Mesenchymal stem cell (in vitro differentiated cells and primary cell): ENCODE data around the gene MMP24.
"Not testable (repeated sequence)": the region's sequence is repeated elsewhere in the genome, so short reads cannot be mapped to it uniquely, and the experiment has no call there.

Experiments
- DNase-seq: peaks from one replicate; pipeline ENCODE4 v3.0.0-alpha.2; 2013
- H2AFZ ChIP-seq: one replicate; pipeline ENCODE4 v1.6.1; 2013; ENCODE audit warnings: low read depth, mild to moderate bottlenecking, control low read depth, inconsistent platforms, low read length, moderate library complexity
- H2AK5ac ChIP-seq: 2 replicates; pipeline ENCODE4 v1.6.1; 2013; ENCODE audit warnings: low read length, moderate library complexity, mild to moderate bottlenecking, inconsistent platforms; ENCODE audit not compliant: severe bottlenecking
- H2BK120ac ChIP-seq: one replicate; pipeline ENCODE4 v1.6.1; 2013; ENCODE audit warnings: low read depth, mild to moderate bottlenecking, inconsistent platforms, low read length, moderate library complexity
- H2BK12ac ChIP-seq, 2 experiments: one replicate each; pipeline ENCODE4 v1.6.1; 2013; ENCODE audit warnings: inconsistent platforms in 2 of 2, low read length in 2 of 2, mild to moderate bottlenecking in 2 of 2, moderate library complexity in 2 of 2, control low read depth in 1 of 2
- H2BK15ac ChIP-seq: one replicate; pipeline ENCODE4 v1.6.1; 2013; ENCODE audit warnings: mild to moderate bottlenecking, low read depth, inconsistent platforms; ENCODE audit not compliant: poor library complexity, severe bottlenecking
- H2BK5ac ChIP-seq: 2 replicates; pipeline ENCODE4 v1.6.1; 2013; ENCODE audit warnings: low read depth, mild to moderate bottlenecking, low read length, control low read depth, inconsistent platforms; ENCODE audit not compliant: poor library complexity, severe bottlenecking
- H3K14ac ChIP-seq, 2 experiments: one replicate each; pipeline ENCODE4 v1.6.1; 2013; ENCODE audit warnings: inconsistent platforms in 2 of 2, low read length in 2 of 2, control low read depth in 1 of 2, mild to moderate bottlenecking in 1 of 2, moderate library complexity in 1 of 2
- H3K18ac ChIP-seq, 2 experiments: one replicate each; pipeline ENCODE4 v1.6.1; 2013; ENCODE audit warnings: inconsistent platforms in 2 of 2, low read length in 2 of 2, control low read depth in 1 of 2, low read depth in 1 of 2, mild to moderate bottlenecking in 1 of 2
- H3K23ac ChIP-seq, 2 experiments: one replicate each; pipeline ENCODE4 v1.6.1; 2013; ENCODE audit warnings: inconsistent platforms in 2 of 2, low read length in 2 of 2, mild to moderate bottlenecking in 2 of 2, moderate library complexity in 2 of 2, control low read depth in 1 of 2
- H3K27ac ChIP-seq: 2 replicates; pipeline ENCODE4 v1.5.1; 2013; ENCODE audit warnings: mild to moderate bottlenecking, moderate library complexity, low read length, control low read depth, inconsistent platforms; ENCODE audit not compliant: poor library complexity, severe bottlenecking
- H3K27me3 ChIP-seq, 2 experiments: 2 replicates each; pipeline versions ENCODE4 v1.6.1 to v1.7.0; 2013; ENCODE audit warnings: low read length in 2 of 2, mild to moderate bottlenecking in 2 of 2, moderate library complexity in 2 of 2, control low read depth in 1 of 2, inconsistent platforms in 1 of 2; ENCODE audit not compliant: control insufficient read depth in 1 of 2, insufficient read depth in 1 of 2
- H3K36me3 ChIP-seq, 2 experiments: 2 replicates each; pipeline versions ENCODE4 v1.6.1 to v1.7.0; 2013; ENCODE audit warnings: low read length in 2 of 2, control low read depth in 1 of 2, inconsistent platforms in 1 of 2, low read depth in 1 of 2, mild to moderate bottlenecking in 1 of 2; ENCODE audit not compliant: insufficient read depth in 2 of 2, control insufficient read depth in 1 of 2
- H3K4ac ChIP-seq, 2 experiments: one replicate each; pipeline ENCODE4 v1.6.1; 2013; ENCODE audit warnings: inconsistent platforms in 2 of 2, low read length in 2 of 2, mild to moderate bottlenecking in 2 of 2, moderate library complexity in 2 of 2, control low read depth in 1 of 2, low read depth in 1 of 2
- H3K4me1 ChIP-seq: 2 replicates; pipeline ENCODE4 v1.6.1; 2013; ENCODE audit warnings: low read depth, low read length, control low read depth; ENCODE audit not compliant: control insufficient read depth, insufficient read depth
- H3K4me2 ChIP-seq: 2 replicates; pipeline ENCODE4 v1.6.1; 2013; ENCODE audit warnings: low read length, mild to moderate bottlenecking, inconsistent platforms; ENCODE audit not compliant: poor library complexity, severe bottlenecking
- H3K4me3 ChIP-seq, 2 experiments: 2 replicates each; pipeline versions ENCODE4 v1.5.1 to v1.7.0; 2013; ENCODE audit warnings: low read length in 2 of 2, mild to moderate bottlenecking in 2 of 2, control low read depth in 1 of 2, low read depth in 1 of 2; ENCODE audit not compliant: insufficient read depth in 1 of 2
- H3K79me1 ChIP-seq: replicated peaks from 2 replicates; pipeline ENCODE4 v1.6.1; 2013; ENCODE audit warnings: mild to moderate bottlenecking, control low read depth, low read length, inconsistent platforms; ENCODE audit not compliant: poor library complexity, severe bottlenecking
- H3K9ac ChIP-seq: 2 replicates; pipeline ENCODE4 v1.7.0; 2013; ENCODE audit warnings: mild to moderate bottlenecking, low read length, moderate library complexity
- H3K9me3 ChIP-seq: 2 replicates; pipeline ENCODE4 v1.7.0; 2013; ENCODE audit warnings: mild to moderate bottlenecking, low read length; ENCODE audit not compliant: control insufficient read depth
- H4K8ac ChIP-seq: one replicate; pipeline ENCODE4 v1.6.1; 2013; ENCODE audit warnings: inconsistent platforms, mild to moderate bottlenecking, low read length, moderate library complexity
- H4K91ac ChIP-seq: one replicate; pipeline ENCODE4 v1.6.1; 2013; ENCODE audit warnings: mild to moderate bottlenecking, low read length, inconsistent platforms
- WGBS: methylation state at CpG from one replicate; pipeline ENCODE4 v1.1.7; 2013; ENCODE audit warnings: mixed read lengths; 5-methylcytosine and 5-hydroxymethylcytosine counted together

MMP24 gene

GRCh38 chr20:35191419-35192117, 34.9 kb upstream of the MMP24 start:
- no peak overlapping the region for H3K27ac ChIP-seq
- H3K14ac ChIP-seq, result no peak overlapping the region
- H4K91ac ChIP-seq, result no peak overlapping the region
- no peak overlapping the region for H3K4me2 ChIP-seq
- H3K4me3 ChIP-seq, result no peak overlapping the region
- no peak overlapping the region for H3K18ac ChIP-seq
- H2BK5ac ChIP-seq, result no peak overlapping the region
- H2AFZ ChIP-seq, result no peak overlapping the region
- no peak overlapping the region for H4K8ac ChIP-seq
- H3K4ac ChIP-seq, result no peak overlapping the region
- DNase-seq, result no peak
- peaks cover 30% of the 10 kb centered on the region for H3K9me3 ChIP-seq
- no peak overlapping the region for H2BK15ac ChIP-seq
- no peak overlapping the region for H2AK5ac ChIP-seq
- no peak overlapping the region for H2BK120ac ChIP-seq
- H2BK12ac ChIP-seq, result no peak overlapping the region
- no peaks in the 10 kb centered on the region for H3K36me3 ChIP-seq
- H3K9ac ChIP-seq, result no peak overlapping the region
- H3K4me1 ChIP-seq, result no peaks in the 10 kb centered on the region
- no peaks in the 10 kb centered on the region for H3K79me1 ChIP-seq
- H3K23ac ChIP-seq, result no peak overlapping the region
- WGBS, result 93% methylated on average over 5 of the region's 5 CpGs
- no peaks in the 10 kb centered on the region for H3K27me3 ChIP-seq

- H3K79me1 ChIP-seq, result no peaks in the 10 kb centered on the region
- no peak overlapping the region for H3K4me3 ChIP-seq
- H2BK15ac ChIP-seq, result no peak overlapping the region
- H2AK5ac ChIP-seq, result no peak overlapping the region
- H2BK12ac ChIP-seq, result no peak overlapping the region
- no peaks in the 10 kb centered on the region for H3K36me3 ChIP-seq
- no peak overlapping the region for H4K91ac ChIP-seq
- no peak overlapping the region for H3K27ac ChIP-seq
- H3K9ac ChIP-seq, result no peak overlapping the region
- no peak overlapping the region for H3K23ac ChIP-seq
- H2BK120ac ChIP-seq, result no peak overlapping the region
- no peaks in the 10 kb centered on the region for H3K4me1 ChIP-seq
- H3K18ac ChIP-seq, result no peak overlapping the region
- no peak overlapping the region for H3K4me2 ChIP-seq
- H3K14ac ChIP-seq, result no peak overlapping the region
- no peak overlapping the region for H2BK5ac ChIP-seq
- H3K9me3 ChIP-seq, result peaks cover 37% of the 10 kb centered on the region
- no peak overlapping the region for H3K4ac ChIP-seq
- 68% methylated on average over 4 of the region's 9 CpGs for WGBS
- H3K27me3 ChIP-seq, result no peaks in the 10 kb centered on the region
- DNase-seq, result peak; percentile 35
- H4K8ac ChIP-seq, result no peak overlapping the region
- no peak overlapping the region for H2AFZ ChIP-seq
These were observed 34.2 kb upstream of the MMP24 start for GRCh38 chr20:35192118-35192872.

GRCh38 chr20:35193031-35193791, 33.3 kb upstream of the MMP24 start:
- not testable (repeated sequence) for H2BK15ac ChIP-seq, H3K4ac ChIP-seq, H3K9ac ChIP-seq, H3K27ac ChIP-seq, H2BK12ac ChIP-seq, H3K23ac ChIP-seq, H3K36me3 ChIP-seq, H3K4me2 ChIP-seq, H3K4me1 ChIP-seq, H3K27me3 ChIP-seq, H3K79me1 ChIP-seq, H3K18ac ChIP-seq, DNase-seq, H3K14ac ChIP-seq, H2AFZ ChIP-seq, H4K8ac ChIP-seq, H2BK5ac ChIP-seq, H3K4me3 ChIP-seq, H2AK5ac ChIP-seq, H2BK120ac ChIP-seq, H4K91ac ChIP-seq
- 92% methylated on average over 8 of the region's 9 CpGs for WGBS
- H3K9me3 ChIP-seq, result peaks cover 43% of the 10 kb centered on the region

GRCh38 chr20:35196313-35196712, 30.2 kb upstream of the MMP24 start:
- H2BK15ac ChIP-seq, result no peak overlapping the region
- H2AK5ac ChIP-seq, result no peak overlapping the region
- no peak overlapping the region for H2AFZ ChIP-seq
- no peak overlapping the region for H3K4me3 ChIP-seq
- no peak overlapping the region for H3K23ac ChIP-seq
- no peak overlapping the region for H3K4ac ChIP-seq
- H3K36me3 ChIP-seq, result no peaks in the 10 kb centered on the region
- H3K14ac ChIP-seq, result no peak overlapping the region
- H3K27ac ChIP-seq, result no peak overlapping the region
- no peak overlapping the region for H3K9ac ChIP-seq
- H4K8ac ChIP-seq, result no peak overlapping the region
- no peak overlapping the region for H2BK120ac ChIP-seq
- no peaks in the 10 kb centered on the region for H3K79me1 ChIP-seq
- DNase-seq, result no peak
- H3K9me3 ChIP-seq, result peaks cover 54% of the 10 kb centered on the region
- H2BK12ac ChIP-seq, result no peak overlapping the region
- no peaks in the 10 kb centered on the region for H3K27me3 ChIP-seq
- H4K91ac ChIP-seq, result no peak overlapping the region
- no peak overlapping the region for H2BK5ac ChIP-seq
- no peaks in the 10 kb centered on the region for H3K4me1 ChIP-seq
- no peak overlapping the region for H3K4me2 ChIP-seq
- no peak overlapping the region for H3K18ac ChIP-seq
